Adrenal gland (tissue), 5 donors: ENCODE measurements around the gene TDRD9.

Source experiments
- CTCF ChIP-seq, 6 experiments: fragments of 450-650 bp in 4 of 6; fragments of 200-600 bp in 2 of 6; sonication (generic) in 1 of 6; IDR thresholded peaks; 1 replicate in 5 of 6; 2 replicates in 1 of 6; pipeline versions ENCODE4 v1.5.1 to v1.8.0; 2016 to 2021; ENCODE audit warnings: antibody characterized with exemption in 6 of 6, mild to moderate bottlenecking in 2 of 6, moderate library complexity in 1 of 6
- POLR2A ChIP-seq, 2 donors: fragments of 450-650 bp; IDR thresholded peaks; one replicate each; pipeline ENCODE4 v1.6.1; 2017; ENCODE audit warnings: antibody characterized with exemption in 2 of 2, mild to moderate bottlenecking in 2 of 2, moderate library complexity in 1 of 2
- donor health status: DM: no; HTN: no; CAD: no.

- TF ChIP-seq CTCF (IDR thresholded peaks at IDR 0.05): no peak
- TF ChIP-seq POLR2A (IDR thresholded peaks at IDR 0.05): no peak
These were observed 157.6 kb downstream of the TDRD9 start for GRCh38 chr14:104085889-104086201.
